GM21786 (cell line): Measurements from ENCODE around the gene LSM14A.

ENCODE experiments used
- ATAC-seq: cut with Tn5 transposase; IDR thresholded peaks from one replicate; pipeline ENCODE4 v1.9.1; 2021; ENCODE audit not compliant: unreplicated experiment

The LSM14A gene

GRCh38 chr19:34278783-34279182 is 106.5 kb downstream of the LSM14A start:
- ATAC-seq, result no peak
